ENCODE data around the gene EGFL6.

Gene EGFL6

DNA sequence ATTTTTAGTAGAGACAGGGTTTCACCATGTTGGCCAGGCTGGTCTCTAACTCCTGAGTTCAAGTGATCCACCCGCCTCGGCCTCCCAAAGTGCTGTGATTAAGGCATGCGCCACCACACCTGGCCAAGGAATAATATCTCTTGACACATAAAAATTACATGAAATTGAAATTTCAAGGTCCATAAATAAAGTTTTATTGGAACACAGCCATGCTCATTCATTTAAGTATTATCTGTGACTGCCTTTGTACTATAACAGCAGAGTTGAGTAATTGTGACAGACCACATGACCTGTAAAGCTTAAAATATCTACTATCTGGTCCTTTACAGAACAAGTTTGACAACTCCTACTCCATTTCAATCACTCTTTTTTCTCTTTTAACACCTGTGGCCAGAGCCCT, 17.8 kb upstream of the EGFL6 start:
- TF ChIP-seq EZH2phosphoT487 (IDR thresholded peaks at IDR 0.05; ENCODE audit: low read depth) (no peak), CTCF (IDR thresholded peaks at IDR 0.05; ENCODE audit: low read depth, low read length) (no peak)
- H3K4me2 ChIP-seq (ENCODE audit: low read length): no peak overlapping the region
- no peak overlapping the region for H3K27ac ChIP-seq (ENCODE audit: low read length)
- H3K9me3 ChIP-seq (ENCODE audit: insufficient read depth, low read length): no peaks in the 10 kb centered on the region
- H3K27me3 ChIP-seq (ENCODE audit: low read depth, low read length): no peaks in the 10 kb centered on the region
- H3K36me3 ChIP-seq (replicated peaks; ENCODE audit: low read depth, low read length): no peaks in the 10 kb centered on the region
- H3K4me1 ChIP-seq (ENCODE audit: low read length): peaks cover 32% of the 10 kb centered on the region
- no peaks in the 10 kb centered on the region for H3K79me2 ChIP-seq (ENCODE audit: low read length)
- H2AFZ ChIP-seq (ENCODE audit: low read depth, low read length): no peak overlapping the region
- H4K20me1 ChIP-seq (ENCODE audit: insufficient read depth, low read length): no peaks in the 10 kb centered on the region
- H3K9ac ChIP-seq (ENCODE audit: low read length): no peak overlapping the region
- no peak overlapping the region for H3K4me3 ChIP-seq (ENCODE audit: low read length)

- Histone ChIP-seq H3K9ac (ENCODE audit: low read length) (no peak overlapping the region), H3K27me3 (ENCODE audit: low read depth, low read length) (no peaks in the 10 kb centered on the region)
- TF ChIP-seq CTCF (IDR thresholded peaks at IDR 0.05; ENCODE audit: low read depth, low read length) (no peak), EZH2phosphoT487 (IDR thresholded peaks at IDR 0.05; ENCODE audit: low read depth) (no peak)
These were observed 16.5 kb upstream of the EGFL6 start for GRCh38 chrX:13552892-13553291.

DNA sequence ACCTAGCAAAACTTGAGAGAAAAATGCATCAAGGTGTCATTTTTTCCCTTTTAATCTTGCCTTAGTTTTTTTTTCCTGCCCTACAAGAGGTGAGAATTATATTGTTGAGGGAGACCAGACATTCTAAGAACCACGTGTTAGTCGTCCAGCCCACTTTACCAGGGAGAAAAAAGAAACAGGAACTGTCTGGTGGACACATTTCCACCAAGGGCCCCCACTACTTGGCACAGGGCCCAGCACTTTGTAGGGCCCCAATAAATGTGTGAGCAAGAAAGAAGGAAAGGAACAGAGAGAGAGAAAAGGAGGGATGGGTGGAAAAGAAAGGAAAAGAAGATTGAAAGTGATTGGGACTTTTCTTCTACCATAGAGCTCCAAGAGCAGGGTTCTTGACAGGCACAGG, 3.9 kb upstream of the EGFL6 start:
- no peak for TF ChIP-seq EZH2phosphoT487 (IDR thresholded peaks at IDR 0.05; ENCODE audit: low read depth)
- TF ChIP-seq CTCF (IDR thresholded peaks at IDR 0.05; ENCODE audit: low read depth, low read length): no peak
- H2AFZ ChIP-seq (ENCODE audit: low read depth, low read length): no peak overlapping the region; the same call in 1 of the 2 replicates
- no peak overlapping the region for H3K27ac ChIP-seq (ENCODE audit: low read length)
- H4K20me1 ChIP-seq (ENCODE audit: insufficient read depth, low read length): no peaks in the 10 kb centered on the region
- H3K9ac ChIP-seq (ENCODE audit: low read length): no peak overlapping the region
- no peak overlapping the region for H3K4me3 ChIP-seq (ENCODE audit: low read length)
- 0 out of 2 replicates have a peak, but pooled peaks cover 2% of the 10 kb centered on the region for H3K4me1 ChIP-seq (ENCODE audit: low read length)
- no peaks in the 10 kb centered on the region for H3K79me2 ChIP-seq (ENCODE audit: low read length)
- H3K9me3 ChIP-seq (ENCODE audit: insufficient read depth, low read length): no peaks in the 10 kb centered on the region
- H3K27me3 ChIP-seq (ENCODE audit: low read depth, low read length): no peaks in the 10 kb centered on the region
- H3K36me3 ChIP-seq (replicated peaks; ENCODE audit: low read depth, low read length): no peaks in the 10 kb centered on the region
- no peak overlapping the region for H3K4me2 ChIP-seq (ENCODE audit: low read length)

More at GRCh38 chrX:13552892-13553291, 16.5 kb upstream of the EGFL6 start:
- Histone ChIP-seq H3K9me3 (ENCODE audit: insufficient read depth, low read length) (no peaks in the 10 kb centered on the region), H3K36me3 (replicated peaks; ENCODE audit: low read depth, low read length) (no peaks in the 10 kb centered on the region), H3K27ac (ENCODE audit: low read length) (no peak overlapping the region), H3K4me1 (ENCODE audit: low read length) (peaks cover 32% of the 10 kb centered on the region), H4K20me1 (ENCODE audit: insufficient read depth, low read length) (no peaks in the 10 kb centered on the region), H3K4me3 (ENCODE audit: low read length) (no peak overlapping the region), H3K4me2 (ENCODE audit: low read length) (no peak overlapping the region), H2AFZ (ENCODE audit: low read depth, low read length) (no peak overlapping the region), H3K79me2 (ENCODE audit: low read length) (no peaks in the 10 kb centered on the region)

DNA sequence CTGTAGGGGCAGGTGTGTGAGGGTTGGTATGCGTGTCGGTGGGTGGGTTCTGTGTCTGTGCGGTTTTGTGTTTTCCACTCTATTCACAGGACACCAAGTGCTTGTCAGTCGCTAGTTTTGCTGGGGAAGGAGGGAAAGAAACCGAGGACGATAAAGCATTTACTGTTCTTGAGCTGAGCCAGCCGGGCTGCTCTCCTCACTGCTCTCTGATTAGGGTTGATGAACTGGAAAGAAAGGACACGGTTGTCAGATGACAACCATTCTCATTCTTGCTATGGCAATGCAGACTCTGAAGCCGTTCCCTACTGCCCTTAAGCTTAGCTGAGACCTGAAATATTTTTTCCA, 832 bp downstream of the EGFL6 start:
- H3K9ac ChIP-seq (ENCODE audit: low read length): no peak overlapping the region

More for the DNA sequence above, 832 bp downstream of the EGFL6 start:
- H3K36me3 ChIP-seq (replicated peaks; ENCODE audit: low read depth, low read length): no peaks in the 10 kb centered on the region
- no peak overlapping the region for H3K4me3 ChIP-seq (ENCODE audit: low read length)
- H4K20me1 ChIP-seq (ENCODE audit: insufficient read depth, low read length): no peaks in the 10 kb centered on the region
- H3K27ac ChIP-seq (ENCODE audit: low read length): no peak overlapping the region
- peaks cover 19% of the 10 kb centered on the region for H3K4me1 ChIP-seq (ENCODE audit: low read length)
- no peaks in the 10 kb centered on the region for H3K9me3 ChIP-seq (ENCODE audit: insufficient read depth, low read length)
- H3K4me2 ChIP-seq (ENCODE audit: low read length): no peak overlapping the region
- H2AFZ ChIP-seq (ENCODE audit: low read depth, low read length): no peak overlapping the region
- TF ChIP-seq CTCF (IDR thresholded peaks at IDR 0.05; ENCODE audit: low read depth, low read length) (no peak), EZH2phosphoT487 (IDR thresholded peaks at IDR 0.05; ENCODE audit: low read depth) (no peak)
- no peaks in the 10 kb centered on the region for H3K27me3 ChIP-seq (ENCODE audit: low read depth, low read length)
- H3K79me2 ChIP-seq (ENCODE audit: low read length): no peaks in the 10 kb centered on the region
